Muscle layer of colon (tissue), 2 donors: ENCODE results near the gene PHLDA3.

Source experiments
- H3K27ac ChIP-seq: one replicate; pipeline ENCODE4 v1.7.0; 2013; ENCODE audit warnings: low read depth, mild to moderate bottlenecking, low read length, moderate library complexity
- H3K27me3 ChIP-seq, 2 donors: one replicate each; pipeline ENCODE4 v1.7.0; 2013; ENCODE audit warnings: low read length in 2 of 2, mild to moderate bottlenecking in 2 of 2; ENCODE audit not compliant: insufficient read depth in 2 of 2, control insufficient read depth in 1 of 2
- H3K36me3 ChIP-seq: one replicate; pipeline ENCODE4 v1.7.0; 2013; ENCODE audit warnings: mild to moderate bottlenecking, low read length; ENCODE audit not compliant: insufficient read depth
- H3K4me1 ChIP-seq: one replicate; pipeline ENCODE4 v1.7.0; 2013; ENCODE audit warnings: mild to moderate bottlenecking, low read length; ENCODE audit not compliant: insufficient read depth
- H3K4me3 ChIP-seq, 2 donors: one replicate each; pipeline ENCODE4 v1.7.0; 2013; ENCODE audit warnings: low read length in 2 of 2, low read depth in 1 of 2, mild to moderate bottlenecking in 1 of 2, moderate library complexity in 1 of 2
- H3K9ac ChIP-seq: one replicate; pipeline ENCODE4 v1.7.0; 2013; ENCODE audit warnings: low read length
- H3K9me3 ChIP-seq: one replicate; pipeline ENCODE4 v1.7.0; 2013; ENCODE audit warnings: mild to moderate bottlenecking, low read length
- donor health status: abdominal sarcoma.
- donor health status: Adenocarcinoma of cecum.

Gene PHLDA3

DNA sequence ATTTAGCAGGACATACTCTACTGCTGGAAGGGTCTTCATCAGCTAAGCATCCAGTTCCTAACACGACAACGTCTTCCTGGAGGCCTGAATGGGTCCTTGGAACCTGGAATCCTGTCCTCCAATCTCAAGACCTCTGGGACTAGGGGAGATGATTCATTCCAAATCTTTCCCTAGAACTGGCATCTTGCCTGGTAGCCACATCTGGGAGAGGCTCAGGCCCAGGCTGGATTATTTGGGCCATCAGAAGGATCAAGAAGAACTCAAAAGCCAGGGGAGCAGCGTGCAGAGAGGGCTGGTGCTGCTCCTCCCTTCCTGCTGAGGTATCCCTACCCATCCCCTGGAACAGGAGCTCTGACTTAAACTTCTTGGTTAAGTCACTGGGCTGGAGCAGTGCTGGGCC lies 2.8 kb upstream of the PHLDA3 start:
- no peaks in the 10 kb centered on the region for H3K27me3 ChIP-seq
- no peak overlapping the region for H3K9ac ChIP-seq
- H3K27ac ChIP-seq: no peak overlapping the region
- no peak overlapping the region for H3K4me3 ChIP-seq
- H3K36me3 ChIP-seq: no peaks in the 10 kb centered on the region
- peaks cover 9% of the 10 kb centered on the region for H3K4me1 ChIP-seq
- no peaks in the 10 kb centered on the region for H3K9me3 ChIP-seq

DNA sequence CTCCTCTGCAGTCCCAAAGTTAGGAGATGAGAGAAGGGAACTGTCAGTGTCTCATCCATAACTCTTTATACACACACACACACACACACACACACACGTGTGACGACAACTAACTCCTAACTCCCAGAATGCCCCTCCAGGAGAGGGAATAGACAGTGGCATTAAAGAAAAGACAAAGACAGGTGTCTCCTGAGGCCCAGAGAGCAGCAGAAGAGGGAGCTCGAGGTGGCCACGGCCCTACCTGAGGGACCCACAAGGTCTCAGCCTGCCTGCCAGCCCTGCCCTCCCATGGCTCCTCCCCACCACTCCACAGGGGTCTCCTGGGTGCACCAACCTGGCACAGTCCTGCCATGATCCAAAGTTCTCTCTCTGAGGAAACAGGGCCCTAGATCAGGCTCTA lies 1.6 kb upstream of the PHLDA3 start:
- Histone ChIP-seq H3K9ac (no peak overlapping the region), H3K4me1 (peaks cover 16% of the 10 kb centered on the region), H3K27ac (peak overlapping the region; percentile 98), H3K4me3 (no peak overlapping the region), H3K27me3 (no peaks in the 10 kb centered on the region), H3K9me3 (no peaks in the 10 kb centered on the region), H3K36me3 (peaks cover 7% of the 10 kb centered on the region)

- Histone ChIP-seq H3K4me3 (peak overlapping the region; percentile 99 to 100), H3K27me3 (no peaks in the 10 kb centered on the region), H3K9ac (peak overlapping the region; percentile 25), H3K27ac (peak overlapping the region; percentile 98), H3K4me1 (peaks cover 23% of the 10 kb centered on the region), H3K36me3 (peaks cover 15% of the 10 kb centered on the region), H3K9me3 (no peaks in the 10 kb centered on the region)
These were observed 672 bp upstream of the PHLDA3 start for GRCh38 chr1:201469645-201470074.

- Histone ChIP-seq H3K36me3 (peaks cover 23% of the 10 kb centered on the region), H3K9me3 (no peaks in the 10 kb centered on the region), H3K27ac (peak overlapping the region; percentile 98), H3K4me3 (peak overlapping the region; percentile 99 to 100), H3K9ac (peak overlapping the region; percentile 100), H3K27me3 (no peaks in the 10 kb centered on the region), H3K4me1 (peaks cover 28% of the 10 kb centered on the region)
These were observed 516 bp downstream of the PHLDA3 start for GRCh38 chr1:201468501-201468843.

DNA sequence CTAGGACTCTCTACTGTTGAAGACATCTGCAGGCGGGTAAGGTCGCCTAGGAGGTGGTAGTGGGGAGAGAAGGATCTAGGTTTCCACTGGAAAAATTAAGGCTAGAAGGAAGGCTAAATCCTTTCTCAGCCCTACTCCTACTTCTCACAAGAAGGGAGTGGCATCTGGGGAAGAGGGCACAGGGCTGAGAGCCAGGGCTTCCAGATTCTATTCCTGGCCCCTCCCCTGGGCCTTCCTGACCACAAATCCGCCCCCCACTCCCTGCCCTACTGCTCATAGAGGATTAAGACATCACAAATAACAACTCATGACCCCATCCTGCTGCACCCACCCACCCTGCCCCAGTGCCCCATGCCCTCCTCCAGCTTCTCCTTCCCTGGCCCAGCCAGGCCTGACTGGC lies 2.5 kb downstream of the PHLDA3 start:
- Histone ChIP-seq H3K27me3 (no peaks in the 10 kb centered on the region), H3K9ac (peak overlapping the region; percentile 29), H3K9me3 (no peaks in the 10 kb centered on the region), H3K4me1 (peaks cover 48% of the 10 kb centered on the region), H3K36me3 (peaks cover 23% of the 10 kb centered on the region), H3K27ac (peak overlapping the region; percentile 98), H3K4me3 (peak overlapping the region; percentile 37 to 100)

DNA sequence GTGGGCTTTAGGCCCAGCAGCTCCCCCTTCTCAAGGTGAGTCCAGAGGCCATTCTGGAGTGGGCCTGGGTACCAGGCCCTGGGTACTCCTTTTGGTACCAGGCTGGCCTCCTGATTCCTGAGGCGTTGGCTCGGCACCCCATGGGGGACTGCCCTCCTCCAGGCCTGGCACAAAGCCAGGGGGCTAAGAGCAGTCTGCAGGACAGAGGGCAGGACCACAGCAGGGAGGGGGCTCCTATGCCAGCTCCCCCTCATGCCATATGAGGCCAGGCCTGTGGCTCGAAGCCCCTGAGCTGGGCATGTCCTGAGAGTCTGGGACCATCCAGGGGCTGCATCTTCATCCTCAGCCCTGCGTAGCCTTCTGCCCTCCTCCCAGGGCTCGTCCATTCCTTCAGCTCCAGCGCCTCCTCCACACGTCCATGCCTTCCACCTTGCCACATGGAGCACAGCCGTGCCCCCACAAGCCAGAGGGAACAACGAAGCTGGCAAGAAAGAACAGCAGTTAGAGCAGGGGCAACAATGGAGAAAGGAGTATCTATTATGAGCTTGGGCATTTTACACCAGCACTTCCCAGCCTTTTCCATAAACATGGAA lies 3.2 kb downstream of the PHLDA3 start:
- H3K27ac ChIP-seq: peak overlapping the region; percentile 28
- peaks cover 54% of the 10 kb centered on the region for H3K4me1 ChIP-seq
- H3K4me3 ChIP-seq: peak overlapping the region; percentile 37 to 100
- no peaks in the 10 kb centered on the region for H3K9me3 ChIP-seq
- H3K27me3 ChIP-seq: no peaks in the 10 kb centered on the region
- H3K9ac ChIP-seq: peak overlapping the region; percentile 29
- peaks cover 23% of the 10 kb centered on the region for H3K36me3 ChIP-seq

- H3K9me3 ChIP-seq: no peaks in the 10 kb centered on the region
- peaks cover 23% of the 10 kb centered on the region for H3K36me3 ChIP-seq
- H3K4me3 ChIP-seq: no peak overlapping the region
- H3K9ac ChIP-seq: no peak overlapping the region
- no peaks in the 10 kb centered on the region for H3K27me3 ChIP-seq
- H3K27ac ChIP-seq: peak overlapping the region; percentile 64
- peaks cover 57% of the 10 kb centered on the region for H3K4me1 ChIP-seq
These were observed 5.9 kb downstream of the PHLDA3 start for GRCh38 chr1:201463071-201463552.

GRCh38 chr1:201461645-201462441 lies 7.1 kb downstream of the PHLDA3 start:
- H3K9me3 ChIP-seq: no peaks in the 10 kb centered on the region
- H3K4me1 ChIP-seq: peaks cover 65% of the 10 kb centered on the region
- peak overlapping the region in 1 of 2 donors; percentile 24 for H3K4me3 ChIP-seq
- no peaks in the 10 kb centered on the region for H3K27me3 ChIP-seq
- peaks cover 23% of the 10 kb centered on the region for H3K36me3 ChIP-seq
- peak overlapping the region; percentile 64 for H3K27ac ChIP-seq
- no peak overlapping the region for H3K9ac ChIP-seq

- H3K36me3 ChIP-seq: peaks cover 21% of the 10 kb centered on the region
- no peaks in the 10 kb centered on the region for H3K27me3 ChIP-seq
- H3K9me3 ChIP-seq: no peaks in the 10 kb centered on the region
- peak overlapping the region in 1 of 2 donors; percentile 24 for H3K4me3 ChIP-seq
- peaks cover 71% of the 10 kb centered on the region for H3K4me1 ChIP-seq
- H3K27ac ChIP-seq: peak overlapping the region; percentile 64
- no peak overlapping the region for H3K9ac ChIP-seq
These were observed 8.0 kb downstream of the PHLDA3 start for GRCh38 chr1:201460814-201461644.

- Histone ChIP-seq H3K4me1 (peaks cover 65% of the 10 kb centered on the region), H3K36me3 (peaks cover 8% of the 10 kb centered on the region), H3K4me3 (no peak overlapping the region), H3K9me3 (no peaks in the 10 kb centered on the region), H3K27ac (no peak overlapping the region), H3K27me3 (no peaks in the 10 kb centered on the region), H3K9ac (no peak overlapping the region)
These were observed 9.2 kb downstream of the PHLDA3 start for GRCh38 chr1:201459775-201460174.

DNA sequence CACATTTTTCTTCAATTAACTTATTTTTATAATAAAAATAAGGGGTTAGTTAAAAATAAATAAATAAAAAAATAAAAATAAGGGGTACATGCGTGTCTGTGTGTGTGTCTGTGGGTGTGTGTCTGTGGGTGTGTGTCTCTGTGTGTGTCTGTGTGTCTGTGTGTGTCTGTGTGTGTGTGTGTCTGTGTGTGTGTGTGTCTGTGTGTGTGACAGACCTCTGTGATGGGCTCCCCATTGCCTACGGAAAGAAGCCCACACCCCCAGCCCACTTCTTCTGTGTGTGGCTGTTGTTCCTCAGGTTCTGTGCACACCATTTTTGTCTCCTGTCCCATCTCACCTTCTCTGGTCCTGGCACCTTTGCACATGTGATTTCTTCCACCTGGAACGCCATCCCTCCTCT lies 9.9 kb downstream of the PHLDA3 start:
- peaks cover 1% of the 10 kb centered on the region for H3K36me3 ChIP-seq
- H3K27ac ChIP-seq: no peak overlapping the region
- no peaks in the 10 kb centered on the region for H3K27me3 ChIP-seq
- no peaks in the 10 kb centered on the region for H3K9me3 ChIP-seq
- H3K4me3 ChIP-seq: no peak overlapping the region
- no peak overlapping the region for H3K9ac ChIP-seq
- H3K4me1 ChIP-seq: peaks cover 59% of the 10 kb centered on the region
